Retina (tissue), 1 donor: ENCODE data around the gene CCDC69.

ENCODE experiments used
- DNase-seq: peaks from one replicate; pipeline ENCODE4 v3.0.0-alpha.2; 2016

Gene CCDC69

GRCh38 chr5:151139015-151139414, 84.9 kb downstream of the CCDC69 start:
- DNase-seq = no peak

DNA sequence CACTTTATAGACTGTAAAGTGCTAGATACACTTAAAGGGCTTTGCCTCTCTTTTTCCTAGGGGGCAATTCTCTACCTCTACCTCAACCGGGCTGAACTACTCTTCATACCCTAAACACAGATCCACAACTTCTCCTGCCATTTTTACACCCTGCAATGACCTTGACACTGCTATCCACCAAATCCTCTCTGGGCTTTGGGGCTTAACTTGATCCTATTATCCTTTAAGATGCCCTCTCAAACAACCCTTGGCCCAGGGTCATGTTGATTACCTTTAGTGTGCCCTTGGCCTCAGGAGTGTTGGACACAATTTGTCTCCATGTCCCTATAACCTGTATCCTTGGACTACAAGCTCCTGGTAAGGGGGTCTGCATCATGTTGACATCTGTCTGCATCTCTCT, 85.8 kb downstream of the CCDC69 start:
- no peak for DNase-seq

DNA sequence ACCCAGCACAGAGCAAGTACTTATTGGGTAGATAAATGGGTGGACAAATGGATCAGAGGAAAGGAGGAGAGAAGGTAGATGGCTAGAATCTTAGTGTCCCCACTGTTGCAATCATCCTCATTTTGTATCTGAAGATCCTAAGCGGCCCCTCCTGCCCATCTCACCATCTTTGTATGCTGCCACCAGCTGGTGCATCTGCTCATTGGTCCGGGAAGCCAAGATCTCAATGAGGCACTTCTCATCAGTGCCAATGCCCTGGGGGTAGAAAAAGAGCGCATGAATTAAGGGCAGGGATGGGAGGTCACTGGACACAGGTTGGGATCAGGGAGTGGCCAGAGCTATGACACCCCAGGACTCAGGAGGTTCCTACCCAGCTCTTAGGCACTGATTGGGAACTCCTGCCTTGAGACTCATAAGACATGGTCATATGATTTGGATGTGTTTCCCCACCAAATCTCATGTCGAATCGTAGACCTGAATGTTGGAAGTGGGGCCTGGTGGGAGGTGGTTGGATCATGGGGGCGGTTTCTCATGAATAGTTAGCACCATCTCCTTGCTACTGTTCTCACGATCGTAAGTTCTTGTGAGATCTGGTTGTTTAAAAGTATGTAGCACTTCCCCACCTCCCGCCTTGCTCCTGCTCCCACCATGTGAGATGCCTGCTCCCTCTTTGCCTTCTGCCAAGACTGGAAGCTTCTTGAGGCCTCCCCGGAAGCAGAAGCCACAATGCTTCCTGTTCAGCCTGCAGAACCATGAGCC, 86.6 kb downstream of the CCDC69 start:
- DNase-seq = no peak

GRCh38 chr5:151134228-151134627, 89.7 kb downstream of the CCDC69 start:
- no peak for DNase-seq

DNA sequence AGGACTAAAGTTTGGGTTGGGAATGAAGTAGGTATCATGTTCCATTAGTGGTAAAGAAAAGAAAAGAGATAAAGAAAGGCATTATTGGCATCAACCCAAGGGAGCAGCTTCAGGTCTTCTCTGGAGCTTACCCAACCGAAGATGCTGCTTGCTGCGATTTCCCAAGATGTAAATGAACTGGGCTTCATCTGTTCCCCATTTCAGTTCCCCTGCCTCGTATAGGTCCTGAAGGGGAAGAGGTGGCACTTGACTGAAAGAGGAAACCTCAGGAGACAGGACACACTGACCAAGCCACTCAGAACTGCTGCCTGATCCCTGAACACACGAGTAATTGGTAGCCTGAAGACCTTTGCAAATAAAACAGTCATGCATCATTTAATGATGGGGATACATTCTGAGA, 90.9 kb downstream of the CCDC69 start:
- no peak for DNase-seq
